GM18909 (cell line): ENCODE results near the gene RALGPS1.

Experiments used
- ATAC-seq: cut with Tn5 transposase; IDR thresholded peaks from one replicate; pipeline ENCODE4 v1.9.1; 2021; ENCODE audit warnings: mild to moderate bottlenecking; ENCODE audit not compliant: unreplicated experiment, poor library complexity

The RALGPS1 gene

DNA sequence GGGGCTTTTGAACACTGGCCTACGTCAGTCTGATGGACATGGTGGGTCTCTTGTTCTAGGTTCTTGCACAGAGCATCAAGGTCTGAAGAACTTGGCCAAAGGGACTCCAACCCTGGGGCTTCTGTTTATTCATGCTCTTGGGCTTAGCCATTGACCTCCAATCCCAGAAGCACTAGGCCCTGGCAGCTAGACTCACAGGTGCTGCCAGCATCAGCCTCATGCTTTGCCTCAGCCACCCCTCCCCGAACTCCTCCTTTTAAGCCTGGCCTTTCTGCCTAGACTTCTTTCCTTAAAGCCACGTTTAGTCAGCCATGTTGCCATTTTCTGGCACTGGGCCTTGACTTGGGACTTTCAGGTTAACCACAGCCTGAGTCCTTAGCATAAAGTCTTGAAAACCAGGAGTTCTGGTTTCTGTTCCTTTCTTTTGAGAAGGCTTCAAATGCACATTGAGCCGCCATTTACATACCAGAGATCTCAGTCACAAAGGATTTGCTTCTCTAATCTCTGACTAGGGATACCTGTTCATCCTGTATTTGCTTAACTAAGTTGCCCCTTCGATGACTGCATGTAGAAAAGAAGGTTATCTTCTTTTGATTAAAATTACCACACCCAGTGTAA is 153.1 kb downstream of the RALGPS1 start:
- no peak for ATAC-seq

DNA sequence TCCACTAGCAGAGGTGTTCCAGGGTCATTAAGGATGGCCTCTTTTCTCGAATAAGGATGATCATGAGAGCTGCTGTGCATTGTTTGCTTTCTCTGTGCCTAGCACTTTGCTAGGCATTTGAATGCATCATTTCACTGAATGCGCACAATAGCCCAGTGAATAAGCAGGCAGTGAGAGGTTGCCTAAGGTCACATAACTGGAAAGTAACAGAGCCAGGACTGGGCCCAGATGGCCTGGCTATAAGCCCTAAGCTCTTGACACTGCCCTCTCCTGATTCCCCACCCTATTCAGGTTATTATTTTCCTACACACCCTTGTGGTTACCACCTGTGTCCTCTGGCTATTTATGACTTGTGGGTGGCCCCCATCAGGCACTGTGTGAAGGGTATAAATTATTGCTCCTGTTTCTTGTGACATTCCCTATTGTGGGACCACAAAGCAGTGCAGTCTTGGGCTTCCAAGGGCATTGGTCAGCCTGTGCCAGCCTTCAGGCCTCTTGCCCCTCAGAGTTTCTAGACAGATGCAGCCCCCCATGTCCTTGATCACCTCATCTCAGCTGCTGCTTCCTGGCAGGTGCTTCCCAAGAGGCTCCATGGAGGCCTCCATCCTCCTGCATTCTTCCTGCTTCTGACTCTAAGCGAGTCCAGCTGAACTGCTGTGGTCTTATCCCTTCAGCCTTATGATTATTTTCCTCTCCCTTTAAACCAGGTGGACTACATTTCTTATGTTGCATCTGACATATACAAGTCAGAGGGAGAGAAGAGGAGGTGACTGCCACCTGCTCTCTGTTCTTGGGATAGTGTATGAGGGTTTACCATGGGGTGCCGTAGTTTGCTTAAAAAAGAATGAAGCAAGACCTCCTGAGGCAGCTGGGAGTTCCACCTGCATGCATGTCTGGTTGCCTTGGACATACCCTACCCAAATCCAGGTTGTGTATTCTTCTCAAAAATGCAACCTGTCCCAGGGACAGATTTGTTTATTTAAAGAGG is 160.3 kb downstream of the RALGPS1 start:
- no peak for ATAC-seq

DNA sequence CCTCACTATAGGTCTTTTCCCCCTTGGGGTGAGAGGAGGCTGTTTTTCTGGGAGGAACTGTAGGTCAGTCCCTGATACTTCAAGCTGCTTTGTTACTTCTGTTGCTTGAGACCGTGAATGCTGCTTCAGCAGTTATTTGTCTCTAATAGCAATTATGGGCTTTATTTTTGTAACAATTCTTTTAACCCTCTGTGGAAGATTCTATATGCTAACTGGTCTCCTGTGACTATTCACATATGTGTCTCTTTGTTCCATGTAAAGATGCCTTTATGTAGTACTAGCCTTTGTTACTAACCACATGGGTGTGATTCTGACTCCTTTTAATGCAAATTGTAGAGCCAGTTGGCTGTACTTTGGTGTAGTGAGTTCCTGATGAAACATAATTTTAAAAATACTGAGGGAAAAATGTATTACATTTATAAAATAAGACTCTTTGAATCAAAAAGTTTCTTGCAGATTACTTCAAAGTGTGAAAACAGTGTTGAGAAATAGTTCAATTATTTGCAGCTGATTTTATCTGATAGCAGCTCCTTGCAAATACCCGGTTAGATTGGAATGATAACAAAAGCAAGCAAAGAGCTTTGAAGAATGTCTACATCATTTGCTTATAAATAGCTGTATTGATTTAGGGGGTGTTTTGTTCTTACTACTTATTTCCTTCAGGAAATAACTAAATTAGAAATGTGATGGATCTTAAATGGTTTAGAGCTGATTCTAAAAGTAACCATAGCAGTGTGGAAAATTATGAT is 161.2 kb downstream of the RALGPS1 start:
- ATAC-seq: no peak

DNA sequence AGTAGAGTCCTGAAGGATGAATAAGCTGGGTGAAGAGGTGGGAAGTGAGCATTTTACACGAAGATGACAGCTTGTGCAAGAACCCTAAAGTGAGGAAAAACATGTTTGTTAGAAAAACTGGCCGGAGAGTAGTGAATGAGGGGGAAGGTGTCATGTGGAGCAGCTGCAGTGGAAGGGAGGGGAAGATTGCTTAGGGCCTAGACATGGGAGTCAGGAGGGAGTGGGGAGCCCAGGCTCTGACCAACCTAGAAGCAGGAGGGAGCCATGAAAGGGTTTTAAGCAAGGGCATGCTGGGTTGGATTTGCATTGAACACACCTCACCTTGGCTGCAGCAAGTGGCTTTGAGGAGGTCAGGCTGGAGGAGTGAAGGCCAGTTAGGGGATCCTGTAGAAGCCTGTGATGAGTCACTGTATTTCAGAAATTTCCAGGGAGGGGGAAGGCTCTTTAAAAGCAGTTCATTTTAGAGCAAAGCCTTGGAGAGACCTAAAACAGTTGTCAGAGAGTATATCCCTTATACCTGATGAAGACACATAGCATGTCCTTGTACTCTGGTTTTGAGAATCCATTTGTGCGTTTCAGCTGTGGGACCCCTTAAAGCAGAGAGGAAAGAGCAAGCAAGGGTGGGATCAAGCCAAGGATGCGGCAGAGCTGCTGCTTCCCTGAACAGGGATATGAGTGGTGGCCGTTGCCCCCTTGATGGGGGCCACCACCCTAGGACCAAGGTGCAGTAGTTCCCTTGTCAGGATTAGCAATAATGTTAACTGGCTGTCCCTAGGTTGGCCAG is 162.5 kb downstream of the RALGPS1 start:
- ATAC-seq: no peak

DNA sequence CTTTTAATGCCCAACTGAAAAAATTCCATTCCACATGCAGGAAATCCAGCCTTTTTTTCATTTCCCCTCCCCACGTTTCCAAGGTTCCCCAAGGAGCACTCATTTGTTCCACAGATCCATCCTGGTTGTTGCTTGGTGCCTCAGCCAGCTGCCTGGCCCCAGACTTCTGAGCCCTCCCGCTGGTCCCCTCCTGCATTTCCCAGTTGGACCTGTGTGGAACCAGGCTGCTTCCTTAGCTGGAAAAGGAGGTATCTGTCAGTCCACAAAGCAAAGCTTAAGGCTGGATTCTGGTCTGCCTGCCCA is 163.0 kb downstream of the RALGPS1 start:
- ATAC-seq: no peak

DNA sequence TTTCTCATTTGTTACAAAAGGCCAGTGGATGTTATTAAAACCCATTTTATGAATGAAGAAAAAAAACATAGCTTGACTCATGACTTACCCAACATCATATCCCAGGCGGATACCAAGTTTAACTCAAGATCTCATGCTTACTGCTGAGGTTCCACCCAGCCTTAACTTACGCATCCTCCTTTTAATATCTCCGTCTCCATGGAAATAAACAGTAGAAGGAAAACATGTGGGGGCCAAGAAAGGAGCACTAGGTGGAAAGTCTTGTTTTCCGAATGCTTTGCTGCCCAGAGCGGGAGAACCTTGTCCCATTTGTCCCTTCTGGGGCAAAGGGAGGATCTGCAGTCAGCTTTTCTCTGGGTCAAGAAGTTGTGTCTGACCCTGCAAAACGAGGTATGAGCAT is 163.8 kb downstream of the RALGPS1 start:
- no peak for ATAC-seq

DNA sequence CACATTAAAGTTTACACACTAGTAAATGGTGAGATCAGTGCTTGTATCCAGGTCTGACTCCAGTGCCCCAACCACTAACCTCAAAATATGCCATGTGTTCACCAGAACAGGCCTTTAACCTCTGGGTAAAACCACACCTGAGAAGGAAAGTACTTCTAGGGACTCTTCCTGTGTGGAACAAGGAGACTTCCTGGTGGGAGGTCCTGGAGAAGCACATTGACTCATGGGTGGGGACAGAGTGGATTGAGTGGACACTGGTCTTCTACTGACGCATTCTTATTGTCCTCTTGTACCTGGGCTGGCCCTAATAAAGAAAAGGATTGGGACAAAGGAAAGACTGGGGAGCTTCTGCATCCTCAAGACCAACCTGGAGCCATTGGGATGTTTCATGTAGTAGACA is 164.4 kb downstream of the RALGPS1 start:
- ATAC-seq: no peak

DNA sequence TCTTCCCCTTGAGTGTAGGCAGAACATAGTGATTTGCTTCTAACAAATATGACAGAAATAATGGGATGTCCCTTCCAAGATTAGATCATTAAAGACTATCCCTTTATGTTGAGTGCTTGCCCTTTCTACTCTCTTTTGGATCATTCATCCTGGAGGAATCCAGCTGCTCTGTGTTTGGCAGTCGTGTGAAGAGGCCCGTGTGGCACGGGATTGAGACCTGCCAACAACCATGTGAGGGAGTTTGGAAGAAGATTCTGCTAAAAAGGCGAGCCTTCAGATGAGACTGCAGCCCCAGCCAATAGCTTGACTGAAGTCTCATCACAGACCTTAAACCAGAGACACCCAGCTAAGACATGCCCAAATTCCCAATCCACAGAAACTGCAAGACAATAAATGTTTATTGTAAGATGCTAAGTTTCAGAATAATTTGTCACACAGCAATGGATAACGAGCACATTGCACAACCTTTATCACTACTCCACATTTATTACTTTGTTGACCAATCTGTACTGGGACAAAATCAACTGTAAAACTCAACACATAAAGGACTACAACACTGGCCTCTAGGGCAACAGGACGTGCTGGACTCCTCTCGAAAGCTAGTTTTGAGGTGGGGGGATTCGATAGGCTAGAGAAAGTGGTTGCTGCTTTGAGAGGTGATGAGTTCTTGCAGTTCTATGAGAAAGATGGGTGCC is 165.0 kb downstream of the RALGPS1 start:
- no peak for ATAC-seq

DNA sequence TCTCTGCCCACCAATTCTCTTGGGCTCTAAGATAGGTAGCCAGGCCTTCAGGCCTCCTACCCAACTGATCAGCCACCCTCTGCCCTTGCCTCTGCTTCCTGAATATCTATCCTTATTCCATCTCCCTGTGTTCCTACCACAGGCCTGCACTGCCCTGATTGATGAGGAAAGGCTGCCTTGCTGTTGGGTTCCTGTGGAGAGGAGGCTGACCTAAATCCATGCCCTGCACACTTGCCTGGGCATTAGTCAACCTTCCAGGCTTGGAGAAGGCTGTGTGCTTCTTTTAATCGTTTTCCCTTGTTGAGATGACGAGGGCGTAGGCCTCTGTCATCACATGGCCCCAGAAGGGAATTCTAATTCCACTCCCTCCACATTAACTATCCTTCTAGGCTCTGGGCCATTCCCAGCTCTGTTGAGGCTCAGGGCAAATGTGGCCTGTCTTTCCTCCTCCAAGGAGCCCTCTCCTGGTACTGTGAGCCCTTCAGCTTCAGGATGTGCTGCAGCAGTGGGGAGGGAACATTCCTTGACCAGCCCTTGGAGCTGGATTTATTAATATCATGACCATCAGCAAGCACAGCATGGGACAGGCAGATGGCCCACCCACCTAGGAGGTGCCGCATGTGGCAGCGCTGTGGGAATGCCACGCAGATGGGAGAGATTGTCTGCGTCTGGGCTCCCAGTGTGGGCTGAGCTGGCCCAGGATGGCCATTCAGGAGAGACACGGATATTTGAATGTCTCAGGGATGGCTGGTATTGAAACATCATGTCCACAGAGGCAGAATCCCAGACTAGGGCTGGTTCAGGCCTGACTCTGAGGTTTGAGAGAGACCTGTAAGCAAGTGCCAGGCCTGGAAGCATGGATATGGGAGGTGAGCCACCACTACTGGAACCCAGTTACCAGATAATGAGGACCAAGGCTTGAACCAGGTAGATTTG is 166.9 kb downstream of the RALGPS1 start:
- no peak for ATAC-seq

DNA sequence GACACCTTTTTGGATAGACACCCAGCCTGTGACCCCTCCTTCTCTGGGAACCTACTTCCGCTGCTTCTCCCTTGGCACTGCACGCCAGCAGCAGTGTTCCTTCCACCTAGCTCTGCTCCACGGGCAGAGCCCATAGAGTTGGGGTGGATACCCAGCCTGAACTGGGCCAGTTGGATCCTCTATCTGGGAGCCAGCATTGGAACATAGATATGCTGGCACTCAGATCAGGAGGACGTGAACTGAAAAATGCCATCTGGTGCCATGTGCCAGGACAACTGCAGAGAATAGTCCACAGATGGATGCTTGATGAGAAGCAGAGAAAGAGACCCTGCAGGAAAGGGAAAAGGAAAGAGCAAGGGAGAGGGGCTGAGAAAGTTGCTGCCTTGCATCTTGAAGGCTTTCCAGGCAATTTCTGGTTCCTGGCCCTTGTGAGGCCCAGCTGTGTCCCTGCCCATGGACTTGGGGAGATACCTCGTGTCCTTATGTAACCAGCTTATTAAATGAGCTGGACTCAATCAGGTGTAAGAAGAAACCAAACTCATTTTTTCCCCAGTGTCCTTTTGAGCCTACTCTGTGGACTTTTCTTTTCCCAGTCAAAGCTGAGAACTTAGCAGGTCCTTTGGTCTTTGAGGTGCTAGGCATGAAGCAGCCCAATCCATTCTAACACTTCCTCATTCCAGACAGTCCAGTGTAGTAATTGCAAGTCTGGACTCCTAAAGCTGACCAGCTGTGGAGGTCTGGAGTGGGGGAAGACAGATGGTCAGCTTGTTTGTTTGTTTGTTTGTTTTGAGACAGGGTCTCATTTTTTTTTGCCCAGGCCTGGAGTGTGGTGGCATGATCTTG is 168.8 kb downstream of the RALGPS1 start:
- ATAC-seq: no peak

DNA sequence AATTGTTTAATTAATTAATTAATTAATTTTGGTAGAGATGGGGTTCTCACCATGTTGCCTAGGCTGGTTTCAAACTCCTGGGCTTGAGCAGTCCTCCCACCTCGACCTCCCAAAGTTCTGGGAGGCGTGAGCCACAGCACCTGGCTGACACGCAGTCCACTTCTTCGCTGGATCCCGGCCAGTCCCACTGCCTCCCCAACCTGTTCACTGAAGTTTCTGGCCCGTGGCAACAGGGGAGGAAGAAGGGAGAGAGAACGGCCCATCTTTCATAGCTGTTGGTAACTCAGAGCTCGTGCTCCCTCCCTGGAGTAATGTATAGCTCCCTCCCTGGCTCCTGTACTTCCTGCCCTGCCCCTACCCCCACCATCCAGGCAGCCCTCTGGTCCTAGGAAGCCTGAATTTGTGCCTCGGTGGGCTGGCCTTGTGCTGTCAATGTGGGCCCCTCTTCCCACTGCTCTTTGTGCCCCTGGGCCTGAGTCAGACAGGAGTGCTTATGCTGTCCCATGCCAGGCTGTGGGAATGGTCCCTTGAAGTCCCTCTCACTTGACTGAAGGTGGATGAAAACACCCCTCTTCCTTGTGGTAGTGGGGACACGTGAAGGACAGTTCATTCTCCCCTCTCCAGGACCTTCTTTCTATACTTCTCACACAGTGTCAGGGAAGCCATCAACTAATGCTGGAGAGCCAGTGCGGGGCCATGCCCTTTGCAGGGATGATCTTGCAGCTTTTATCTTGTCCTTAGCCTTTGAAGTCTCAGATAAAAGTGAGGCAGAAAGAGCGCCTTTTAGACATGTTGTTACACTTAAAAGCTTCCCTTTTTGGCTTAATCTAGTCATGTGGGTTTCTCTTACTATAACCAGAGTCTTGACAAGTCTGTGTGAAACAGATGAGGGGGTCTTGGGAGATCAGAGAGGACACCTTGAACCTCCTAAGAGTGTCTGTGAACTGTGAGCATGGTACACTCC is 169.8 kb downstream of the RALGPS1 start:
- ATAC-seq: no peak

DNA sequence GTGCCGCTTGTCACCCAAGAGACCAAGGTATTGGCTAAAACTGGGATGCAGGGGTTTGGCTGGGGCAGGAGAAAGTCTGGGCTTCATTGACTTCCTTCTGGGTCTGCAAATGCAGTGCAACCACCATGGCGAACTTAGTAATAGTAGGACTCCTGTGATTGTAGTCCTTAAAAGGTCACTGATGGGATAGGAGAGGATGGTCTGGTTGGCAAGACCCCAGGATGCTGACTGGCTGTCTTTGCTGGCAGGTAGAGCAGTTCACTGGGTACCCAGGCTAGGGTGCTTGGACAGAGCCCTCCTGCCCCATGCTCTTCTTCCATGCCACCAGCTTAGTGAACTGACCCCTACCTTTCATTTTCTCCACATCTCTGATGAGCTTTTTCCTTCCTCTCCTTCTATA is 170.6 kb downstream of the RALGPS1 start:
- no peak for ATAC-seq

DNA sequence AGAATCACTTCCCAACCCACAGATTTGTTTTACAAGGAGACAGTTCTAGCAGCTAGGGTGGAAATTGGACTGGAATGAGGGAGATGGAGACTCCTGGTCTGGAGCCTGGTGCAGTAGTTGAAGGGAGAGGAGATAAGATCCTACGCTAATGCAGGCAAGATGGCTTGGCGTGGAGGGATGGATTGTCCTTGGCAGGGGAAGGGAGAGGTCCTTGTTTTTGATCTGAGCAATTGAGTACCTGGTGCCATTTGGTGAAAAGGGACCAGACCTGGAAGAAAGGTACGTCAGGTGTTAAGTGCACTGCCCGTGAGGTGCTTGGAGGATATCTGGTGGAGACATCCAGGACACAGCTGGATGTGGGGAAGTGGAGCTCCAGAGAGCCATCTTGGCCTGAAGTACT is 172.2 kb downstream of the RALGPS1 start:
- ATAC-seq: no peak

DNA sequence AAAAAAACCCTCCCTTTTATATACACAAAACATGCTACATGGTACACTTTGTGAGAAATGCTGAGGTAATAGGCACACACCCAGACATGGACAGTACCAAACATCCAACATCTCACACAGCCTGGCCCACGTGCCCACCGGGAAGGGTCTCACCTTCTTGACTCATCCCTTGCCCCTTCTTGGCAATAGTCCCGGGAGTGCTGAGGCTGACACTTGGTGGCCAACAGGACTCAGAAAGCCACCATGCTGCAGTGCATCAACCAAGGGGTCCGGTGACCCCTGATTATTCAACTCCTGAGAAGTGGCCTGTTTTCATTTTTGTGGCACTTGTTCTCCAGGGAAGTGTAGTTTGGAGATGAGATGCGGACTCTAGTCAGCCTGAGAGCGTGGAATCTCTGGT is 172.8 kb downstream of the RALGPS1 start:
- ATAC-seq: no peak

DNA sequence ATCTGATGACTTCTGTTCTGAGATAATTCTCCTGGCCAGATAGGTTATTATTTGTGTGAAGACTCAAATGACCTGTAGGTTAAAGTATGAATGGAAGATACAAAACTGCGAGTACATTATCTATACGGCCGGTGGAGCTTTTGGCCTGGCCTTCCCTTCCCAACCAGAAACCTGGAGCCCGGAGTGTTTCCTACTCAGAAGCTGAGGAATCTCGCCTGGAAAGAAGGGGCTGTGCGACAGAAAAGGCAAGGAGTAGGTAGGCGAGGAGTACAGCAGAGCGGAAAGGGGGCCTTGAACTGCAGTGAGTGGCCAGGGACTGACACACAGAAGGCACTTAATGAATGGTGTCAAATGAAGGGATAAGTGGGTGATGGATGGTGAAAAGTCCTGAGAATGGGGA is 173.3 kb downstream of the RALGPS1 start:
- ATAC-seq: no peak

DNA sequence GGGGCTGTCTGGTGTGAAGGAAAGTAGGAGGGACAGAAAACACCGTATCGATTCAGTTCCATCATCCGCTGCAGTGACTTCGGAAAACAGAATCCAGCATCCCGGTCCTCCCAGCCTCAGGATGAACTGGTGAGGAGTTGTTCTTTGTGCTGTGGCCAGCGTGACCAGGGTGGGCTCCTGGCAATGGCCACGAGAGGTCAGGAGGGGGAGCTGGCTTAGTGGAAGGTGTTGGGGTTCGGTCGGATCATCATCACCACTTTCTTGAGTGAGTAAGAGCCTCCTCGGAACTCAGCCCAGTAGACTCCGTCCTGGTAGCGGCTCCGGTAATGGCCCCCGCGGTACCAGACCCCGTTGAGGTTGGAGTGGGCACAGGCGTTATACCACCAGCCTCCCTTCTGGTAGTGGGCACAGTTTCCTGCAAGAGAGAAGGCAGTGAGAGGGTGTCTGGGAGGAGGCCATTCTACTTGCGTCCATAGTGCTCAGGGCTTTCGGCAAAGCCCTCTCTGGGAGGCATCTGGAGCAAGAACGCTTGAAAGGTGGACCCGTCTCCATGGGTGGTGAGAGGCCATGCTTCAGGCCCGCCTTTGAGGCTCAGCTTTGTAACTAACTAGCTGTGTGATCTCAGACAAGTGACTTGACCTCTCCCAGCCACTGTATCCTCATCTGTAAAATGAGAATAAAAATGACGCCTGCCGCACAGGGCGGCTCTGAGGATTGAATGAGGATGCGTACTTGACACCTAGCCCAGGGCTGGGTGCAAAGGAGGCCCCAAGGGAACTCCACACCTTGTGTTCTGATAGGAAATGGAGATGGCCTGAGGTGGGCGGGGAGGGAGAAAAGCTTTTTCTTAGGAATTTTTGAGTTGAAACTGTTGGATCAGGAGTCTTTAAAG is 174.4 kb downstream of the RALGPS1 start:
- ATAC-seq: no peak
